GM18867 (cell line): Measurements from ENCODE around the gene TMEM43.

ENCODE experiments used
- ATAC-seq: cut with Tn5 transposase; IDR thresholded peaks from one replicate; pipeline ENCODE4 v1.9.1; 2021; ENCODE audit warnings: mild to moderate bottlenecking, moderate library complexity; ENCODE audit not compliant: unreplicated experiment

The TMEM43 gene

DNA sequence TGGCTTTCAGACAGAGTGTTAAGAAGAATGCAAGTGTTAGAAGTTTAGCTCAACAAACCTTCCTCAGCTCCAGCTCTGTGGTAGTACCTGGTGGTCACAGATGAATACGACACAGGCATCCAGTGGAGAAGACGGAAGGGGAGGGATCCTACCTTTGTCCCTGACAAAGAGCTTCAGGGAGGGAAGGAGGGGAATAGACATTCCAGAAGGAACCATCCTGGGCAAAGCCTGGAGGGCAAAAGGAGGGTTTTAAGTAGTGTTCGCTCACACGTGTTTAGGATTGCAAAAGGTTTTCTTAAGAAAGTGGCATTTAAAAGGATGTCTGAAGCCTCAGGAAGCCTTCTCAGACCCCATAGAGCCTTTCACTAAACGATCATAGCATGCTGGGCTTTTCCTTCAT lies 3.0 kb upstream of the TMEM43 start:
- no peak for ATAC-seq

DNA sequence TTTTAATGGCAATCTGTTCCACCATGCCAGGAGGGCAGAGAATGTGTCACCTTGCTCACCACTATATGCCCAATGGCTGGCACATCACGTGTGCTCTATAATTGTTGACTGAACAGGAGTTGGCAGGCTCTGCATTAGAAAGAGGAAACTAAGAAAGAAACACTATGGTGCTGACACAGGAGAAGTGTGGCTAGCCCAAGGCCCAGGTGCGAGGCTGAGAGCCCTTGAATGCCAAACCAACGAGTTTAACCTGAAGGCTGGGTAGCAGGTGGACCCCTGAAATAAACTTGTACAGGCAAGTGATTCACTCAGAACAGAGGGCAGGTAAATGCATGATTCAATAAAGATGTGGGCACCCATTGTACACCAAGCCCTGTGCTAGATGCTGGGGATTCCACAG lies 2.6 kb upstream of the TMEM43 start:
- no peak for ATAC-seq

- ATAC-seq: no peak
These were observed 1.3 kb upstream of the TMEM43 start for GRCh38 chr3:14123308-14124222.

DNA sequence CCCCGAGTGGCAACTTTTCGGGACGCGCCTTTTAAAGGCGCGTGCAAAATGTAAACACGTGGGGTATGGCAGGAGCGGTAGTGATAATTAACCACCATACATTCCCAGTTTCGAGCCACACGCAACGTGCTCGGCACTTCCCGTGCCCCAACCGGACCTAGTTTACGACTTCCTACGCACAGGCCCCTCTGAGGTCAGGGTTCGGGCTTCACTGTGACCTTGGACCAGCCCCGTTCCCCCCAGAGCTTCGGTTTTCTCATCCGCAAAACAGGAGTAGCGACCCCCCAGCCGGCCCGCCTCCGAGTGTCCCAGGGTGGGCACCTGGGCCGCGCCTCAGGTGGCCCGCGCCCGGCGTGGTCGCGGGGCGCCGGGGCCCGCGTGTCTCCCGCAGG lies 633 bp upstream of the TMEM43 start:
- ATAC-seq: peak; percentile 49

DNA sequence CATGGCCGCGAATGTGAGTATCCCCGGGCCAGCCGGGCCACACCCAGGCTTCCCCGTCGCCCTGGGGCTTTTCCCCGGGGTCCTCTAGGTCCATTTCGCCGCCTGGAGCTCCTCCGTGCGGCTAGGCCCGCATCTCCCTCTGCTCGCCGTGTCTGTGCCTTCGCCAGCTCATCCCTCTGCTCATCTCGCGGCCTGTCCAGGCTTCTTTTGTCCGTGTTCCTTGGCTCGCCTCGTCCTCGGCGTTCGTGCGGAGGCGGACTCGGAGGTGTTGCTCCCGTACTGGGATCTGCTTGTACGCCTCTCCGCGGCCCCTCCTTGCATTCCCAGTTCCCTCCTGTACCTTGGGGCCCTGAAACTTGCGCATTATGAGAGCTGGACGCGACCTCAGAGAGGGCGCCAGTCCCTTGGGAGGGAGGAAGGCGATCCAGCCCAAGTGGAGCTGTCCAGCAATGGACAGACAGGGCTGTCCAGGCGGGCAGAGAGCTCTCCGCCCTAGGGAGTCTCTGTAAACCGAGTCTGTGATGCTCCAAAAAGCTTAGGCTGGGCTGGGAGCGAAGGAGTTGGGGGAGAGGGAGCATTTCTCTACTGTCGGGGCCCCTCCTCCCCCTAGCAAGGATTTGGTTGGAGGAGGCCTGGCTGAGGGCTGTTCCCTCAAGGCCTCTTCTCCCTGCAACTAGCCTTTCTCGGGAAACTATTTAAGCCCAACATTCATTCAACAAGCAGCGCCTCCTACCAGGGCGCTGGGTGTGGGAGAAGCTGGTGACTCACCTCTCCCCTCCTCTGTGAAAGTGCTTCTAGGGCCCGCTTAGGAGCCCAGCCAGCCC lies 553 bp downstream of the TMEM43 start:
- peak; percentile 33 for ATAC-seq

GRCh38 chr3:14126017-14126886 lies 1.4 kb downstream of the TMEM43 start:
- ATAC-seq: no peak

GRCh38 chr3:14126887-14127505 lies 2.1 kb downstream of the TMEM43 start:
- ATAC-seq: no peak

DNA sequence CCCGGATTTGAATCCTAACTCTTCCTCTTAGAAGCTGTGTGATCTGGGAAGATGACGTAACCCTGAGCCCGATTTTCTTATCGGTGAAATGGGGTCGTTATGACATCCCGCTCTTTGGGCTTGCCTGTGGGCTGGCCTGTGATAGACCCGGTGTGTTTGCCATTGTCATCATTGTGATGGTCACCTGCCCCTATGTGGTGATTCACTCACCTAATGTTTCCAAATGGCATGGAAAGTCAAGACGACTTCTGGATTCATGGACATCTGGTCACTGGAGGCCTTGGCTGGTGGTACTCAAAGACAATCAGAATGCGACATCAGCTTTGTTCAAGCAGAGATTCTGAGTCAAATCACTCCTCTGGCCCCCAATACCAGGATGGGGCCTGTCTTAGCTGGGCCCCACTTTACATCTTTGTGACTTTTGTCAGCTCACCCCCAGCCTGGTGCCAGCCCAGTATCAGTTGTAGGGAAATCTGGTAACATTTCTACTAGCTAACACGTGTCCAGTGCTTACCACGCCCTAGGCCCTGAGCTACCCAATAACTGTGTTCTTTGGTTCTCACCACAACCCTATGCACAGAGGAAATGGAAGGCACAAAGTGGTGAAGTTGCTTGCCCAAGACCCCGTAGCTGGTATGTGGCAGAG lies 2.8 kb downstream of the TMEM43 start:
- ATAC-seq: no peak

GRCh38 chr3:14128724-14129123 lies 3.9 kb downstream of the TMEM43 start:
- no peak for ATAC-seq

GRCh38 chr3:14129296-14129695 lies 4.4 kb downstream of the TMEM43 start:
- ATAC-seq: no peak

GRCh38 chr3:14130230-14130629 lies 5.4 kb downstream of the TMEM43 start:
- ATAC-seq: no peak

GRCh38 chr3:14130707-14131106 lies 5.9 kb downstream of the TMEM43 start:
- ATAC-seq: no peak

- no peak for ATAC-seq
These were observed 6.3 kb downstream of the TMEM43 start for GRCh38 chr3:14131134-14131533.

- ATAC-seq: no peak
These were observed 7.3 kb downstream of the TMEM43 start for GRCh38 chr3:14132120-14132519.

DNA sequence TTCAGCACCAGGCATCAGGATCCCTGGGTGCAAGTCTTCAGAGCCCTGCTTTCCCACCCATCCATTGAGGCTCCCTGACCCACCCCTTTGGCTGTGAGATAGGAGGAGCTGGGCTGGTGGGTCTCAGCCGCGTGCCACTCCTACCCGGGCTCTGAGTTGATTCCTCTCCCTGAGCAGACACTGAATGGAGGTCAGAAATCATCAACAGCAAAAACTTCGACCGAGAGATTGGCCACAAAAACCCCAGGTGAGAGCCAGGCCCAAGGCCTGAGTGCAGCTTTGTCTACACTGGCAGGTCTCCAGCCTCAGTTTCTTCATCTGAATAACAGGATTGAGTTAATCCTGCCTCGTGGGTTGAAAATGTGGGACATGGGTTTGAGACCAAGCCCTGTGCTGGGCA lies 7.8 kb downstream of the TMEM43 start:
- no peak for ATAC-seq

DNA sequence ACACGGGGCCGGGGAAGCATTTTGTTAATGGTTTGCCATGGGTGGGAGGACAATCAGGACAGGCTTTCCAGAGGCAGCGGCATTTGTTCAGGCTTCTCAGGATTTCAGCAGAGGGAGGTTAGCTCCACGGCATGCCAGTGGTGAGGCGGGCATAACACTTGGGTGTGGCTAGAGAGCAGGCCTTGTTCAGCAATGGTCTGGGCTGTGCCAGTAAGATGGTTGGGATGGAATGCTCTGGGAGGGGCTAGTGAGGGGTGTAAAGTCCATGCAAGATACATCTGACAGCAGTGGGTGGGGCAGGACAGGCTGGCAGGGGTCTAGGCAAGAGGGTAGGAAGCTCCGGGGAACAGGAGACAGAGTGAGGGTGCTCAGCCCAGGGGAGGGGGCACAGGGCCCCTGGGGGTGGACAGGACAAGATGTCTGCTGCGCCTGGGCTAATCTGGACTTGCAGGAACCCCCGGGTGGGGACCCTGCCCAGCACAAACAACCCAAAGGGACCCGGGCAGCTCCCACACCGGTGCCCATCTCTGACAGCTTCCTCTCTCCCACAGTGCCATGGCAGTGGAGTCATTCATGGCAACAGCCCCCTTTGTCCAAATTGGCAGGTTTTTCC lies 8.4 kb downstream of the TMEM43 start:
- ATAC-seq: no peak

DNA sequence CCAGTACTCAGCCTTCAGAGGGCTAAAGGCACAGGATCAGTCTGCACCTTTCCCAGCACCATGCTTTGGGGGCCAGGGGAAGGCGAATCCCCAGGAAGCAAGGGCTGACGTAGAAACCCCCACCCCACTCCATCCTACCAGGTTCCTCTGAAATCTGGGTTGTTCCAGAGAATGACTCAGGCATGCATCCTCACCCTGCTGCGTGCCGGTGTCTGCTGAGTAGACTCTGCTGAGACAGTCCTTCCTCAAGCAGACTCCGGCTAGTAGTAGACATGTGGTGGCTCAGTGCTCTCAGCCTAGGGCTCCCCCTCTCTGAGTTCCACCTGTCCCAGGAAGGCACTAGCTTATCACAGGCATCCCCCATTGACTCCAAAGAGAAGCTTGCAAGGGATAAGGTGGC lies 9.0 kb downstream of the TMEM43 start:
- ATAC-seq: no peak

DNA sequence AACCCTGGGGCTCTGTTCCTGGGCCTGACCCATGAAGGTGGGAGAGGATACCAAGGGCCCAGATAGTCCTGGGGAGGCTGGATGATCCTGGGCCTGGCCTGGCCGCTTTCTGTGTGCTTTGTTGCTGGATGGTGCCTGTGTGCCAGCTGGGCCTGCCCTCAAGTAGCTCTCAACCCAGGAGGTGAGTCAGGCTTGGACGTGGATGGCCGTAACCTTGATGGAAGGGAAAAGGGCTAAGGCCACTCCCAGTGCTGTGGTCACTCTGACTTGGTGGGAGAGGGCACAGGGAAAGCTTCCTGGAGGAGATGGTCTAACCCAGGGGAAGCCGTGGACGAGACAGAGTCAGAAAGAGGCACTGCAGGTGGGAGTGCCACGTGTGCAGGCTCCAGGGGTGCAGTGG lies 9.4 kb downstream of the TMEM43 start:
- no peak for ATAC-seq

GRCh38 chr3:14135581-14135980 lies 10.7 kb downstream of the TMEM43 start:
- ATAC-seq: no peak

DNA sequence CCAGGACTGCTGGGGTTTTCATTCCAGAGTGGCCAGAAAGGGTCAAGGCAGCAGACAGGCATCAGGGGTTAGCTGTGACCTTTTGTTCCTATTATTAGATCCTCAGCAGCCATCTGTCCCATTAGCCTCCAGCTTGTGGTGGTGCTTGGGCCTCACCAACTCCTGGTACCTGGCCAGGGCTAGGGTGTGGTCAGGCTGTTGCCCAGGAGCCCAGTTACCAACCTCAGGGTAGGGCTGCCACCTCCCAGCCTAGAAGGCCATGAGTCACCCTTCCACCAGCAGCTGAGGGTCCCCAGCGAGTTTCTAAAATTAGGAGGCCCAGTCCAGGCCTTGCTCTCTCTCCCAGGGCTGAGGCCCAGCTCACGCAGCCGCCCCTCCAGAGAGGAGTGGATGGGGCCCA lies 12.2 kb downstream of the TMEM43 start:
- ATAC-seq: no peak
